ENCODE measurements around the gene HBD.

DNA sequence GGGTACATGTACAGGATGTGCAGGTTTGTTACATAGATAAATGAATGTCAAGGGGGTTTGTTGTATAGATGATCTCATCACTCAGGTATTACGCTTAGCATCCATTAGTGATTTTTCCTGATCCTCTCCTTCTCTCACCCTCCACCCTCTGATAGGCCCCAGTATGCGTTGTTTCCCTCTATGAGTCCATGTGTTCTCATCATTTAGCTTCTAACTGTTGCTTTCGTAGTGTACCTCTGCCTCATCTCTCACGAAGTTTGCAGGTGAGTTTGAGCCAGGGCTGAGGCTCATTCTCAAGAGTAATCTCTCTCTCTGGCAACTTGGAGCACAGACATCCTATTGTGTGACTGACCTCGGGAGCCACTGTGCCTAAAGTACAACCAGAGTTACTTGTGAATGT, 40.1 kb upstream of the HBD start:
- no peak for TF ChIP-seq POLR2A (IDR thresholded peaks at IDR 0.05; ENCODE audit: low read depth)
- TF ChIP-seq, protein P1, sequence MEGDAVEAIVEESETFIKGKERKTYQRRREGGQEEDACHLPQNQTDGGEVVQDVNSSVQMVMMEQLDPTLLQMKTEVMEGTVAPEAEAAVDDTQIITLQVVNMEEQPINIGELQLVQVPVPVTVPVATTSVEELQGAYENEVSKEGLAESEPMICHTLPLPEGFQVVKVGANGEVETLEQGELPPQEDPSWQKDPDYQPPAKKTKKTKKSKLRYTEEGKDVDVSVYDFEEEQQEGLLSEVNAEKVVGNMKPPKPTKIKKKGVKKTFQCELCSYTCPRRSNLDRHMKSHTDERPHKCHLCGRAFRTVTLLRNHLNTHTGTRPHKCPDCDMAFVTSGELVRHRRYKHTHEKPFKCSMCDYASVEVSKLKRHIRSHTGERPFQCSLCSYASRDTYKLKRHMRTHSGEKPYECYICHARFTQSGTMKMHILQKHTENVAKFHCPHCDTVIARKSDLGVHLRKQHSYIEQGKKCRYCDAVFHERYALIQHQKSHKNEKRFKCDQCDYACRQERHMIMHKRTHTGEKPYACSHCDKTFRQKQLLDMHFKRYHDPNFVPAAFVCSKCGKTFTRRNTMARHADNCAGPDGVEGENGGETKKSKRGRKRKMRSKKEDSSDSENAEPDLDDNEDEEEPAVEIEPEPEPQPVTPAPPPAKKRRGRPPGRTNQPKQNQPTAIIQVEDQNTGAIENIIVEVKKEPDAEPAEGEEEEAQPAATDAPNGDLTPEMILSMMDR (IDR thresholded peaks at IDR 0.05): no peak
